Naive B cell (primary cell): ENCODE results near the gene GNA14. TPM values are rescaled to one million over a fixed set of nuclear protein-coding genes. Genes with fewer than 3 reads are reported as not detected.
"Not testable (repeated sequence)": the region's sequence is repeated elsewhere in the genome, so short reads cannot be mapped to it uniquely, and the experiment has no call there.

ENCODE experiments used
- ATAC-seq, 2 donors: fragments of 150-1000 bp; cut with Tn5 transposase; 2 replicates each; pipeline ENCODE4 v1.10.0; 2021; ENCODE audit warnings: low read depth in 2 of 2, mild to moderate bottlenecking in 2 of 2, moderate library complexity in 2 of 2
- DNase-seq: peaks from one replicate; pipeline ENCODE4 v3.0.0; 2022
- H3K27ac Mint-ChIP-seq, 6 donors: one replicate each; pipeline ENCODE4 v1.8.0; 2020 to 2022; ENCODE audit warnings: mild to moderate bottlenecking in 6 of 6, mixed read lengths in 6 of 6, moderate library complexity in 5 of 6, inconsistent platforms in 2 of 6
- H3K27me3 Mint-ChIP-seq, 3 donors: one replicate each; pipeline ENCODE4 v1.8.0; 2021 to 2022; ENCODE audit warnings: mixed read lengths in 3 of 3, mild to moderate bottlenecking in 1 of 3
- H3K36me3 Mint-ChIP-seq, 2 donors: one replicate each; pipeline ENCODE4 v1.8.0; 2020 to 2022; ENCODE audit warnings: mixed read lengths in 2 of 2, inconsistent platforms in 1 of 2, mild to moderate bottlenecking in 1 of 2
- H3K4me1 Mint-ChIP-seq, 3 donors: one replicate each; pipeline ENCODE4 v1.8.0; 2020 to 2022; ENCODE audit warnings: mixed read lengths in 3 of 3, inconsistent platforms in 1 of 3, mild to moderate bottlenecking in 1 of 3, moderate library complexity in 1 of 3
- H3K4me3 Mint-ChIP-seq, 8 donors: one replicate each; pipeline ENCODE4 v1.8.0; 2020 to 2022; ENCODE audit warnings: mild to moderate bottlenecking in 8 of 8, mixed read lengths in 8 of 8, moderate library complexity in 8 of 8, inconsistent platforms in 2 of 8
- H3K9me3 Mint-ChIP-seq, 7 donors: one replicate each; pipeline ENCODE4 v1.8.0; 2020 to 2022; ENCODE audit warnings: mixed read lengths in 7 of 7, mild to moderate bottlenecking in 5 of 7, inconsistent platforms in 2 of 7, moderate library complexity in 1 of 7
- polyA plus RNA-seq, 6 donors: library from polyadenylated mRNA; unstranded; fragments of 300-500 nt; fragmentation: Illumina TruSeq; gene quantifications; one replicate each; pipeline ENCODE4 v1.2.3, GENCODE V29; 2021; ENCODE audit warnings: low read depth in 6 of 6

The GNA14 gene
- polyA plus RNA-seq, 6 donors from 2014 or later = not detected

DNA sequence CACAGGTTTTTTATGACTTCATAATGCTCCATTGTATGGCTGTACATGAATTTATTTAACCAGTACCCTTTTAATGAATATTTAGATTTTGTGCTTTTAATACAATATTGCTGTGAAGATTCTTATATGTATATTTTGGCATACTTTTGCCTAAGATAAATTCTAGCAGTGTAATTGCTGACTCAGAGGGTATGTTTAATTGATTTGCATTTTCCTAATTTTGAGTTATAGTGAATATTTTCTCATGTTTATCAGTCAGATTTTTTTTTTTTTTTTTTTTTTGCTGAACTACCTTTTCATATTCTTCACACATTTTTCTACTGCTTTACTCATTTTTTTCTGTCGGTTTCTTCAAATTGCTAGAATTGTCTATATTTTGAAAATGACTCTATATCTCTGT is 248.2 kb downstream of the GNA14 start:
- DNase-seq (no peak), ATAC-seq (no peak)
- H3K4me3 Mint-ChIP-seq = no peak overlapping the region
- H3K27me3 Mint-ChIP-seq = no peaks in the 10 kb centered on the region
- H3K4me1 Mint-ChIP-seq = no peaks in the 10 kb centered on the region
- H3K9me3 Mint-ChIP-seq = no peaks in the 10 kb centered on the region
- no peak overlapping the region for H3K27ac Mint-ChIP-seq
- peaks cover 0 to 4% of the 10 kb centered on the region in 2 donors for H3K36me3 Mint-ChIP-seq

DNA sequence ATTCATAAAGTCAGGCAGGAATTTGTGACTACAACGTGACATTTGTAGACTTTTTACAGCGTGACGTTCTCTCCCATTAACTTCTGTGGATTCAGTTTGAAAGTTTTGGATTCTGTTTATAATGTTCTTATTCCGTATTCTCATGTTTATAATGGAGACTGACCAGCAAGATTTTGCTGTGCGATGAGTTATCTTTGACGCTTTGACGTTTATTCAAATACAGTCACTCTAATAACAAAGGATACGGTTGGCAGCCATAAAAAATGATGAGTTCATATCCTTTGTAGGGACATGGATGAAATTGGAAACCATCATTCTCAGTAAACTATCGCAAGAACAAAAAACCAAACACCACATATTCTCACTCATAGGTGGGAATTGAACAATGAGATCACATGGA is 249.5 kb downstream of the GNA14 start:
- H3K27me3 Mint-ChIP-seq, H3K36me3 Mint-ChIP-seq, H3K4me1 Mint-ChIP-seq, ATAC-seq, H3K4me3 Mint-ChIP-seq, DNase-seq, H3K9me3 Mint-ChIP-seq, H3K27ac Mint-ChIP-seq: not testable (repeated sequence)

DNA sequence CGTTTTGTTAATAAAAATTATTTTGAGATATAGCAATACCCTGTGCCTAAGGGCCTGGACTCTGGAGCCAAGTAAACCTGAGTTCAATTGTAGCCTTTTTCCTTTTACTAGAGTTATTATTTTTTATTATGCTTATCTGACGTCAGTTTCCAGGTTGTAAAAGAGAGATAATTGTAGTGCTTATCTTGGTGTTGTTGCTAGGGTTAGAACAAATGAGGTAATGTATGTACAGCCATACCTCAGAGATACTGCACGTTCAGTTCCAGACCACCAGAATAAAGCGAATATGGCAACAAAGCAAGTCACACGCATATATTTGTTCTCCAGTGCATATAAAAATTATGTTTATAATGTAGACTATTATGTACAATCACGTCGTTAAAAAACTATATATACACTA is 255.8 kb downstream of the GNA14 start:
- no peak overlapping the region for H3K27ac Mint-ChIP-seq
- no peak overlapping the region for H3K4me3 Mint-ChIP-seq
- no peaks in the 10 kb centered on the region for H3K4me1 Mint-ChIP-seq
- H3K36me3 Mint-ChIP-seq = no peaks in the 10 kb centered on the region
- no peaks in the 10 kb centered on the region for H3K27me3 Mint-ChIP-seq
- no peak for ATAC-seq
- peaks cover 0 to 2% (median 0%) of the 10 kb centered on the region in 7 donors for H3K9me3 Mint-ChIP-seq
- no peak for DNase-seq

DNA sequence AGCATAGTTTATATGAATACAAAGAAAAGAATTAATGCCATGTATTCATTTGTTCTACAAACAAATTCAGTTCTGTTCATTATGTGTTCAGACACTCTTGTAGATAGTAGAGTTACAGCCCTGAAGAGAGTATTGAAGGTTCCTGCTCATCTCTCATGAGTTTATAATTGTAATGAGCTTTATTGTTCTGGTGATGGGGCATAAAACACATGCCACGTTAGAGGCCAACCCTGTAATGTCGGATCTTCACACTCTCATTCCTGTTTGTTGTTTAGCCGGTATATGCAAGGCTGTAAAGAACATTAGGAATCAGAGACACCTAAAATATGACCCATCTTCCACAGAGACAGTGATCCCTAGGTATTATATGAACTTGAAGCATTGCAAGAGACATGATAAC is 256.3 kb downstream of the GNA14 start:
- no peak overlapping the region for H3K27ac Mint-ChIP-seq
- DNase-seq = no peak
- ATAC-seq = no peak
- H3K4me3 Mint-ChIP-seq = no peak overlapping the region
- no peaks in the 10 kb centered on the region for H3K27me3 Mint-ChIP-seq
- H3K4me1 Mint-ChIP-seq = no peaks in the 10 kb centered on the region
- H3K9me3 Mint-ChIP-seq = peaks cover 0 to 2% (median 0%) of the 10 kb centered on the region in 7 donors
- no peaks in the 10 kb centered on the region for H3K36me3 Mint-ChIP-seq

DNA sequence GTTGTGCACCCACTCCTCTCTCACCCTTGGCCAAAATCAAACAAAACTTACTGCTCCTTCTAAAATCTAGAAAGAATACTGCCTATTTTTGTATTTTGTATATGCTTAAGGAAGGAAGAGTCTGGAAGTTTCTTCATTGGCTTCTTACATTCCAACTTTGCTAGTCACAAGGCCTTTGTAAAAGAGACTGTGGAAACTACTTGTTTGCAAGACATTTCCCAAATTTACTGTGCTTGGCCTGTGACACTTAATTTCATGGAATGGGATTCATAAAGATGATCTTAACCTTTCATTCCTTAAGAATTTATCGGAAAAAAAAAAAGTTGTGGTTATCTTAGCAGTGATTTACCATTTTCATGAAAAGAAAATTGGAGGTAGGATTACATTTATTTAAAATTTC is 261.9 kb downstream of the GNA14 start:
- H3K4me1 Mint-ChIP-seq = no peaks in the 10 kb centered on the region
- ATAC-seq (no peak), DNase-seq (no peak)
- peaks cover 0 to 2% (median 0%) of the 10 kb centered on the region in 7 donors for H3K9me3 Mint-ChIP-seq
- no peak overlapping the region for H3K27ac Mint-ChIP-seq
- no peaks in the 10 kb centered on the region for H3K27me3 Mint-ChIP-seq
- peaks cover 0 to 5% of the 10 kb centered on the region in 2 donors for H3K36me3 Mint-ChIP-seq
- H3K4me3 Mint-ChIP-seq = no peak overlapping the region

DNA sequence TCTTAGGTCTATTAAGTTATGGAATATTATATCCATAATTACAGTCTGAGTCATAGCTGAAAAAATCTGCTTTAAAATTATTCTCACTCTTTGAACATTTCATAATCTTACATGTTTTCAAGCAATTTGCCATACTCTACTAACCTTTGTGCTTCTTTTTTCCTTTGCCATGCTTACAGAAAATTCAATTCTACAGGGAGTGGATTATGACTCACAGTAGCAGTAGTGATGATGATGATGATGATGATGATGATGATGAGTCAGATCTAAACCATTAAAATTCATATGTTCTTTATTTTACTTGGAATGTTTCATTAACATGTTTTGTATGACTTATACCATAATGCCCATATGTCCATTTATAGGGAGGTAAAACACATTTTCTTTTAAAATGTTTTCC is 263.7 kb downstream of the GNA14 start:
- no peak overlapping the region for H3K4me3 Mint-ChIP-seq
- ATAC-seq (no peak), DNase-seq (no peak)
- peaks cover 0 to 5% of the 10 kb centered on the region in 2 donors for H3K36me3 Mint-ChIP-seq
- no peak overlapping the region for H3K27ac Mint-ChIP-seq
- no peaks in the 10 kb centered on the region for H3K9me3 Mint-ChIP-seq
- H3K4me1 Mint-ChIP-seq = no peaks in the 10 kb centered on the region
- H3K27me3 Mint-ChIP-seq = no peaks in the 10 kb centered on the region

DNA sequence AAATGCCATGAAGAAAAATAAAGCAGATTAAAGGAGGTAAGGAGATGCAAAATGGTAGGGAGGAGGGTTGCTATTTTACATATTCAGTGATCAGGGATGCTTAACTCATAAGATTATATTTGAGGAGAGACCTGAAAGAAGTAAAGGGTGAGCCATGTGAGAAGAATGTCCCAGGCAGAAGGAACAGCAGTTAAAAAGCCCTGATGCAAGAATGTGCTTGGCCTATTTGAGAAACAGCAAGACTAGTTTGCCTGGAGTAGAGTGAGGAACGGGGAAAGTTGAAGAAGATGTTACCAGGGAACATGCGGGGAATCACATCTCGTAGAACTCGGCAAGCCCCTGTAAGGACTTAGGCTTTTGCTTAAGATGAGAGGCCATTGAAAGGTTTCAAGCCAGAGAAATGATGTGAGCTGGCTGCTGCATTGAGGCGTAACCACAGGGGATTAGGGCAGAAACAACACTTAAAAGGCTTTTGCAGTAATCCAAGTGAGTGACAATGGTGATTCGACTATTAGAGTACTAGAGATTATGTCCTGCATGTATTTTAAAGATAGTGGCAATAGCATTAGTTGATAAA is 272.1 kb downstream of the GNA14 start:
- ATAC-seq = no peak
- Mint-ChIP-seq H3K4me1 (no peaks in the 10 kb centered on the region), H3K9me3 (peaks cover 0 to 6% (median 0%) of the 10 kb centered on the region in 7 donors), H3K27ac (no peak overlapping the region), H3K36me3 (peaks cover 5 to 8% of the 10 kb centered on the region in 2 donors), H3K4me3 (no peak overlapping the region), H3K27me3 (no peaks in the 10 kb centered on the region)
- DNase-seq = no peak

DNA sequence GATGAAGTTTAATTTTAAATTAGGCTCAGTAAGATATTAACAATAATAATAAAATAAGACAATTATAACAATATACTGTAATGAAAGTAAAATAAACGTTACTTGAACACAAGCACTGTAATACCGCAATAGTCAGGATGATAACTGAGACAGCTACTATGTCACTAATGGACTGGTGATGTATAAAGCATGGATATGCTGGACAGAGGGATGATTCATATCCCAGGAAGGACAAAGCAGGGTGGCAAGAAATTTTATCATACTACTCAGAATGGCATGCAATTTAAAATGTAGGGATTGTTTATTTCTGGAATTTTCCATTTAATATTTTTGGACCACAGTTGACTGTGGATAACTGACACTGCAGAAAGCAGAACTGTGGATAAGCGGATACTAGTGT is 273.9 kb downstream of the GNA14 start:
- Mint-ChIP-seq H3K27ac (no peak overlapping the region), H3K4me1 (no peaks in the 10 kb centered on the region), H3K4me3 (no peak overlapping the region), H3K36me3 (peaks cover 18 to 24% of the 10 kb centered on the region in 2 donors), H3K9me3 (peaks cover 0 to 6% (median 4%) of the 10 kb centered on the region in 7 donors), H3K27me3 (no peaks in the 10 kb centered on the region)
- DNase-seq (no peak), ATAC-seq (no peak)
